Keratinocyte (primary cell): Measurements from ENCODE around the gene CFAP54. TPM values are rescaled to one million over a fixed set of nuclear protein-coding genes. Genes with fewer than 3 reads are reported as not detected.

Experiments
- DNase-seq: peaks from one replicate; pipeline ENCODE4 v3.0.0-alpha.2; 2011; ENCODE audit warnings: low read depth, missing footprints, low spot score
- FAIRE-seq: peaks from 2 replicates; lab custom pipeline; 2011; peaks lifted over from hg19 to GRCh38; lab: Jason Lieb, UNC
- H2AFZ ChIP-seq: 2 replicates; pipeline ENCODE4 v1.6.0; 2012; ENCODE audit warnings: low read length, control low read depth, inconsistent platforms; ENCODE audit not compliant: control insufficient read depth
- H3K27ac ChIP-seq: 2 replicates; pipeline ENCODE4 v1.5.1; 2011; ENCODE audit warnings: low read length; ENCODE audit not compliant: control insufficient read depth, insufficient read depth
- H3K27me3 ChIP-seq: 3 replicates; pipeline ENCODE4 v1.6.0; 2011; ENCODE audit warnings: low read length; ENCODE audit not compliant: control insufficient read depth, insufficient read depth; ENCODE audit errors: extremely low read depth
- H3K36me3 ChIP-seq, 2 experiments: 2 replicates in 1 of 2; 3 replicates in 1 of 2; pipeline ENCODE4 v1.5.1; 2011; ENCODE audit warnings: low read length in 2 of 2, mild to moderate bottlenecking in 1 of 2; ENCODE audit not compliant: control insufficient read depth in 2 of 2, insufficient read depth in 2 of 2; ENCODE audit errors: extremely low read depth in 1 of 2
- H3K4me1 ChIP-seq: 3 replicates; pipeline ENCODE4 v1.5.1; 2011; ENCODE audit warnings: low read length; ENCODE audit not compliant: control insufficient read depth, insufficient read depth; ENCODE audit errors: extremely low read depth
- H3K4me2 ChIP-seq: 3 replicates; pipeline ENCODE4 v1.6.0; 2011; ENCODE audit warnings: low read depth, low read length; ENCODE audit not compliant: control insufficient read depth, insufficient read depth; ENCODE audit errors: extremely low read depth
- H3K4me3 ChIP-seq, 3 experiments: fragments of 200-600 bp in 1 of 3; sonication (generic) in 1 of 3; 2 replicates in 2 of 3; 3 replicates in 1 of 3; pipeline ENCODE4 v1.5.1; 2011 to 2016; ENCODE audit warnings: low read length in 3 of 3, mild to moderate bottlenecking in 3 of 3, control low read depth in 2 of 3, inconsistent platforms in 1 of 3, low read depth in 1 of 3, mixed read lengths in 1 of 3, mixed run types in 1 of 3, moderate library complexity in 1 of 3; ENCODE audit not compliant: control insufficient read depth in 2 of 3, insufficient read depth in 2 of 3; ENCODE audit errors: extremely low read depth in 1 of 3
- H3K79me2 ChIP-seq: 2 replicates; pipeline ENCODE4 v1.6.0; 2012; ENCODE audit warnings: low read length; ENCODE audit not compliant: control insufficient read depth, insufficient read depth
- H3K9ac ChIP-seq: 3 replicates; pipeline ENCODE4 v1.6.0; 2011; ENCODE audit warnings: low read length; ENCODE audit not compliant: control insufficient read depth, insufficient read depth; ENCODE audit errors: extremely low read depth
- H3K9me1 ChIP-seq: 3 replicates; pipeline ENCODE4 v1.6.0; 2011; ENCODE audit warnings: low read length; ENCODE audit not compliant: control insufficient read depth, insufficient read depth; ENCODE audit errors: extremely low read depth
- H3K9me3 ChIP-seq: 2 replicates; pipeline ENCODE4 v1.5.1; 2012; ENCODE audit warnings: low read depth, low read length; ENCODE audit not compliant: control insufficient read depth
- H4K20me1 ChIP-seq: 3 replicates; pipeline ENCODE4 v1.6.0; 2011; ENCODE audit warnings: low read length; ENCODE audit not compliant: control insufficient read depth, insufficient read depth; ENCODE audit errors: extremely low read depth
- EZH2 ChIP-seq: IDR thresholded peaks from one replicate; pipeline ENCODE4 v1.6.1; 2012; ENCODE audit warnings: inconsistent platforms, mild to moderate bottlenecking, low read length, moderate library complexity
- dilution Hi-C: fragments of 300-500 bp; cut with MboI; formaldehyde crosslinking; loops from one replicate; pipeline ENCODE4 v1.7.0; 2020; ENCODE audit warnings: low sequenced_read_pairs; ENCODE audit not compliant: extremely low pct_ligation_motif_present
- polyA minus RNA-seq, 3 experiments: library from RNA; depleted of rRNA, polyadenylated mRNA; stranded (reverse); fragments of >200 nt; gene quantifications; 1 replicate in 1 of 3; 2 replicates in 1 of 3; 3 replicates in 1 of 3; pipeline ENCODE4 v1.2.3, GENCODE V29; 2011
- polyA plus RNA-seq, 5 experiments: library from polyadenylated mRNA; depleted of rRNA in 3 of 5; stranded (reverse) in 3 of 5; stranded (forward) in 1 of 5; unstranded in 1 of 5; fragments of >200 nt; gene quantifications; 1 replicate in 1 of 5; 2 replicates in 3 of 5; 3 replicates in 1 of 5; pipeline versions ENCODE4 v1.2.1 to v1.2.3, GENCODE V29; 2011 to 2012; ENCODE audit warnings: missing spikeins in 2 of 5, low read depth in 1 of 5, low replicate concordance in 1 of 5
- TF ChIP-seq, protein P1 (sequence below), 3 experiments: IDR thresholded peaks in 1 of 3; conservative IDR thresholded peaks in 1 of 3; optimal IDR thresholded peaks in 1 of 3; 2 replicates in 2 of 3; 3 replicates in 1 of 3; pipeline versions ENCODE3 to v1.5.1; 2011; ENCODE audit warnings: low read length in 3 of 3, mild to moderate bottlenecking in 3 of 3, moderate library complexity in 2 of 3, control low read depth in 1 of 3, inconsistent platforms in 1 of 3; ENCODE audit not compliant: insufficient read depth in 2 of 3; ENCODE audit errors: extremely low read depth in 1 of 3

The CFAP54 gene, protein sequence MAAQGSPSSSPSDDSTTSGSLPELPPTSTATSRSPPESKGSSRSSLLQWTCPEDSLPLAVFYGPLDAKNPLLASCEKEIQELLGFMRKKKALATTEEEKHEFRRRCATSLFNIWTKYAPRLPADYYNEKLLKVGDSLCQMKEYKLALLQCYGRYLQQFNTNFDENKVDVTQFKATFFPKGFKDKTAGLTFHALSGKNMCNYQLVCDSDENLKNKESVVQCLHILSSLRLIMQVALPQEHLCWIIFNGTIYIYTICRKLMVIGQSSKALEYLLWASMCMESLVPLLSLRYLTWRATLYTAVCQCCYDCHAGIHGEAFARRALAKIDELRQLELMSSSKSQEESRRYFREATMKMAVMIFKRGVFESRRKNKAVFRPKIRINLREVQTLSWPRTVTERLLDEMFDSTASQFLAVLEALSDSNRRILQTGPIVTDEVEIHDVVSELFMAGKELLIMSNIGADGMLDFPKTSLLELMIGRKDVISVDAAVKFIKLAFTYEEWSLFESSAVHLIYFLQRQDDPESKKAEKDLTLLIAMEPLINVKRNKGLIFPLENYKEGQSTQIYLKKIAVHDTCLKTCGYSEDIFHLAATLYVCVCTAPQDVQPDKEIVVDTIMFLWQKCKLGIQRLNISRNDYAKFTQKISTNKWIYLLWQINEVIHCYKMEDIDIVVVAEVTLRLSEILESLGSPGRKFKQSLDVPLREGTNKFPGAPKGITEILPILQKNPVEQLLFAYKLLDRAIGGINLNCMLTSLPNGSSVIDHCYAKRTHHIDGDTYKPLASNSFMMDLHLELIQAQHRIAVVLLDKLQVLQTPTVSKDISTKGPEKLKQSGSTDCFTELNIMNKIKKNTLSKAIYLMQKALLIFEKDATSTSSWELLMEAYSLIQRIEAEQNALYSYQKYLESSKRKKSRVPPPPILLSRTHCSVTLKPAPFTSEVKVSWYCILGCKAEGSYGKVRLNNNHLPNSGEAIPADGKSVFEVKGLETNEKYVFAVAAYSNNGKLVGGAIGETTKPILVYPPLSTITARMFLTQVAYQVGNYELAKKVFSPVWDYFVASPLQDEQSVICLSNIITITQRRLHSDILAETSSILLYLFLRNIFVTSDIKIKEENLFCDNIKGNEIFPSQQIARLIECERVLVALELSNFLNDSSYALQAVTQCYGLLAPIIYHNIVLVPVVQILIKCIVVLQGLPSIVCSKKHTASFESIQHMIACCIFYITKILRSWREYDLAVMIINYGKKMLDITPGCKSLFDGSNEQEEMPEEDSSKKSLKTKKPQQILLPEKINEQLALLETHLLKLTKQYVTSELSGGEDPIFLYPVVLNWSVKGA (N-terminal part only)
- polyA plus RNA-seq (0.46 to 1.2 TPM (median 0.77 TPM) in 3 replicates), polyA minus RNA-seq (0.79 to 4.8 TPM (median 4.4 TPM) in 3 replicates)
- 0.35 TPM for polyA plus RNA-seq (2011; ENCODE audit: low read depth)
- polyA plus RNA-seq (2011; cell fraction: cytosol; rRNA removed) = 0.21 and 0.35 TPM in 2 replicates
- 0.84 and 1.1 TPM in 2 replicates for polyA plus RNA-seq (2011; cell fraction: nucleus; rRNA removed)
- 0.89 TPM in 1 of 2 replicates, not detected in the other for polyA plus RNA-seq (2012; ENCODE audit: low replicate concordance)
- polyA minus RNA-seq (2011; cell fraction: cytosol; rRNA and poly(A)+ RNA removed) = 1.3 TPM
- polyA minus RNA-seq (2011; cell fraction: nucleus; rRNA and poly(A)+ RNA removed) = 1.1 and 3.5 TPM in 2 replicates

GRCh38 chr12:96489392-96490056, at the start of gene CFAP54:
Gene CFAP54, plus strand, starts transcription at chr12:96489577. Its CDS starts 33 bp downstream, at chr12:96489610.
- H3K4me3 ChIP-seq = peak within 1 kb of the TSS; percentile 62 to 90 (median 87)
- H3K27me3 ChIP-seq = no peaks in the 10 kb centered on the region
- peak; percentile 81 for FAIRE-seq
- dilution Hi-C loops = no loop called here
- H3K9ac ChIP-seq = peak within 1 kb of the TSS; percentile 96
- peak within 1 kb of the TSS; percentile 96 for H2AFZ ChIP-seq
- peaks cover 48% of the 10 kb centered on the region for H3K4me1 ChIP-seq
- no peaks in the 10 kb centered on the region for H4K20me1 ChIP-seq
- H3K9me3 ChIP-seq = no peaks in the 10 kb centered on the region
- H3K36me3 ChIP-seq = no peaks in the 10 kb centered on the region
- peak within 1 kb of the TSS; percentile 90 for H3K27ac ChIP-seq
- no peak for TF ChIP-seq EZH2
- TF ChIP-seq, protein P1, sequence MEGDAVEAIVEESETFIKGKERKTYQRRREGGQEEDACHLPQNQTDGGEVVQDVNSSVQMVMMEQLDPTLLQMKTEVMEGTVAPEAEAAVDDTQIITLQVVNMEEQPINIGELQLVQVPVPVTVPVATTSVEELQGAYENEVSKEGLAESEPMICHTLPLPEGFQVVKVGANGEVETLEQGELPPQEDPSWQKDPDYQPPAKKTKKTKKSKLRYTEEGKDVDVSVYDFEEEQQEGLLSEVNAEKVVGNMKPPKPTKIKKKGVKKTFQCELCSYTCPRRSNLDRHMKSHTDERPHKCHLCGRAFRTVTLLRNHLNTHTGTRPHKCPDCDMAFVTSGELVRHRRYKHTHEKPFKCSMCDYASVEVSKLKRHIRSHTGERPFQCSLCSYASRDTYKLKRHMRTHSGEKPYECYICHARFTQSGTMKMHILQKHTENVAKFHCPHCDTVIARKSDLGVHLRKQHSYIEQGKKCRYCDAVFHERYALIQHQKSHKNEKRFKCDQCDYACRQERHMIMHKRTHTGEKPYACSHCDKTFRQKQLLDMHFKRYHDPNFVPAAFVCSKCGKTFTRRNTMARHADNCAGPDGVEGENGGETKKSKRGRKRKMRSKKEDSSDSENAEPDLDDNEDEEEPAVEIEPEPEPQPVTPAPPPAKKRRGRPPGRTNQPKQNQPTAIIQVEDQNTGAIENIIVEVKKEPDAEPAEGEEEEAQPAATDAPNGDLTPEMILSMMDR (optimal IDR thresholded peaks at IDR 0.05 in 1 of 3, IDR thresholded peaks at IDR 0.05 in 1 of 3, conservative IDR thresholded peaks at IDR 0.05 in 1 of 3; ENCODE audit: extremely low read depth in 1 of 3, insufficient read depth in 2 of 3, low read length in 3 of 3) = peak; percentile 87 to 93 (median 89)
- no peak for DNase-seq
- H3K79me2 ChIP-seq = no peaks in the 10 kb centered on the region
- no peaks in the 10 kb centered on the region for H3K9me1 ChIP-seq
- H3K4me2 ChIP-seq = peak within 1 kb of the TSS; percentile 73

DNA sequence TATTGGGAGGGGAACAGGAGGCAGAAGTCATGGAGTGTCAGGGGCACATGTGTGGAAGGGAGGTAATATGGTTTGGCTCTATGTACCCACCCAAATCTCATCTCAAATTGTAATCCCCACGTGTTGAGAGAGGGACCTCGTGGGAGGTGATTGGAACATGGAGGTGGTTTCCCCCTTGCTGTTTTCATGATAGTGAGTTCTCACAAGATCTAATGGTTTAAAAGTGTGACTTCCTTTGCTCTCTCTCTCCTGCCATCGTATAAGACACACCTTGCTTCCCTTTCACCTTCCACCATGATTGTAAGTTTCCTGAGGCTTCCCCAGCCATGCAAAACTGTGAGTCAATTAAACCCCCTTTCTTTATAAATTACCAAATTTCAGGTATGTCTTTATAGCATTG, 47.6 kb upstream of the CFAP54 start:
- no peaks in the 10 kb centered on the region for H3K9me1 ChIP-seq
- H3K36me3 ChIP-seq = no peaks in the 10 kb centered on the region
- no peak for TF ChIP-seq EZH2
- TF ChIP-seq, protein P1 (optimal IDR thresholded peaks at IDR 0.05 in 1 of 3, IDR thresholded peaks at IDR 0.05 in 1 of 3, conservative IDR thresholded peaks at IDR 0.05 in 1 of 3; ENCODE audit: extremely low read depth in 1 of 3, insufficient read depth in 2 of 3, low read length in 3 of 3) = no peak
- no peak overlapping the region for H3K27ac ChIP-seq
- H3K4me2 ChIP-seq = no peak overlapping the region
- dilution Hi-C loops = no loop called here
- H3K79me2 ChIP-seq = no peaks in the 10 kb centered on the region
- no peaks in the 10 kb centered on the region for H4K20me1 ChIP-seq
- DNase-seq = no peak
- H3K9ac ChIP-seq = no peak overlapping the region
- peaks cover 16% of the 10 kb centered on the region for H3K4me1 ChIP-seq
- FAIRE-seq = no peak
- no peaks in the 10 kb centered on the region for H3K27me3 ChIP-seq
- H3K9me3 ChIP-seq = no peaks in the 10 kb centered on the region
- no peak overlapping the region for H2AFZ ChIP-seq
- no peak overlapping the region for H3K4me3 ChIP-seq
